NCI-H128 (cell line): Measurements from ENCODE around the gene TMEM100.
"Not testable (repeated sequence)": the region's sequence is repeated elsewhere in the genome, so short reads cannot be mapped to it uniquely, and the experiment has no call there.

Experiments
- DNase-seq: peaks from one replicate; lab custom pipeline; 2025; ENCODE audit not compliant: unreplicated experiment; lab: John Stamatoyannopoulos, UW

Gene TMEM100

GRCh38 chr17:55690105-55690508, 32.6 kb downstream of the TMEM100 start:
- no peak for DNase-seq

GRCh38 chr17:55689672-55690071, 33.0 kb downstream of the TMEM100 start:
- no peak for DNase-seq

GRCh38 chr17:55688057-55688456, 34.6 kb downstream of the TMEM100 start:
- no peak for DNase-seq

- DNase-seq: no peak
Measured at GRCh38 chr17:55687037-55687436, 35.6 kb downstream of the TMEM100 start.

- DNase-seq: no peak
Measured at GRCh38 chr17:55683550-55684315, 38.9 kb downstream of the TMEM100 start.

GRCh38 chr17:55681342-55681700, 41.3 kb downstream of the TMEM100 start:
- DNase-seq: no peak

GRCh38 chr17:55680686-55681341, 41.9 kb downstream of the TMEM100 start:
- DNase-seq: no peak

GRCh38 chr17:55677446-55677845, 45.2 kb downstream of the TMEM100 start:
- no peak for DNase-seq

GRCh38 chr17:55676274-55676673, 46.4 kb downstream of the TMEM100 start:
- no peak for DNase-seq

GRCh38 chr17:55673743-55674506, 48.7 kb downstream of the TMEM100 start:
- no peak for DNase-seq

- no peak for DNase-seq
Measured at GRCh38 chr17:55672585-55673501, 49.8 kb downstream of the TMEM100 start.

- DNase-seq: not testable (repeated sequence)
Measured at GRCh38 chr17:55672010-55672409, 50.7 kb downstream of the TMEM100 start.
